ENCODE measurements around the gene C19orf81.
"Not testable (repeated sequence)": the region's sequence is repeated elsewhere in the genome, so short reads cannot be mapped to it uniquely, and the experiment has no call there.

C19orf81 gene

DNA sequence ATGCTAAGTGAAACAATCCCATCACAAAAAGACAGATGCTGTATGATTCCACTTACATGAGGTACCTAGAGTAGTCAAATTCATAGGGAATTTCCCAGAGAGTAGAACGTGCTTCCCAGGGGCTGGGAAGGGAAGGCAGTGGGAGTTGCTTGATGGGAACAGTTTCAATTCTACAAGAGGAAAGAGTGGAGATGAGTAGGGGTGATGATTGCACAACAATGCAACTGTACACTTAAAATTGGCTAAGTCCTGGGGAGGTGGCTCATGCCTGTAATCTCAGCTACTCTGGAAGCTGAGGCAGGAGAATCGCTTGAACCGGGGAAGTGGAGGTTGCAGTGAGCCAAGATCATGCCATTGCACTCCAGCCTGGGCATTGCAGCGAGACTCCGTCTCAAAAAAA is 30.9 kb upstream of the C19orf81 start:
- not testable (repeated sequence) for H3K9me3 ChIP-seq (ENCODE audit: control insufficient read depth, insufficient read depth, low read length); H3K27me3 ChIP-seq (ENCODE audit: control insufficient read depth, insufficient read depth, low read length); H3K4me1 ChIP-seq (ENCODE audit: control insufficient read depth, insufficient read depth, low read length); H3K36me3 ChIP-seq (ENCODE audit: control insufficient read depth, insufficient read depth, low read length); H3K4me3 ChIP-seq (ENCODE audit: low read depth, low read length); H3K9ac ChIP-seq (ENCODE audit: low read depth, low read length)

DNA sequence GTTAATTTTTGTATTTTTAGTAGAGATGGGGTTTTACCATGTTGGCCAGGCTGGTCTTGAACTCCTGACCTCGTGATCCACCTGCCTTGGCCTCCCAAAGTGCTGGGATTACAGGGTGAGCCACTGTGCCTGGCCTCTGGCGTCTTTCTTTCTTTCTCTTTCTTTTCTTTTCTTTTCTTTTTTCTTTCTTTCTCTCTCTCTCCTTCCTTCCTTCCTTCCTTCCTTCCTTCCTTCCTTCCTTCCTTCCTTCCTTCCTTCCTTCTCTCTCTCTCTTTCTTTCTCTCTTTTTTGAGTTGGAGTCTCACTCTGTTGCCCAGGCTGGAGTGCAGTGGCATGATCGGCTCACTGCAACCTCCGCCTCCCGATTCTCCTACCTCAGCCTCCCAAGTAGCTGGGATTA is 30.1 kb upstream of the C19orf81 start:
- not testable (repeated sequence) for H3K36me3 ChIP-seq (ENCODE audit: control insufficient read depth, insufficient read depth, low read length); H3K4me1 ChIP-seq (ENCODE audit: control insufficient read depth, insufficient read depth, low read length); H3K9ac ChIP-seq (ENCODE audit: low read depth, low read length); H3K27me3 ChIP-seq (ENCODE audit: control insufficient read depth, insufficient read depth, low read length); H3K4me3 ChIP-seq (ENCODE audit: low read depth, low read length); H3K9me3 ChIP-seq (ENCODE audit: control insufficient read depth, insufficient read depth, low read length)

DNA sequence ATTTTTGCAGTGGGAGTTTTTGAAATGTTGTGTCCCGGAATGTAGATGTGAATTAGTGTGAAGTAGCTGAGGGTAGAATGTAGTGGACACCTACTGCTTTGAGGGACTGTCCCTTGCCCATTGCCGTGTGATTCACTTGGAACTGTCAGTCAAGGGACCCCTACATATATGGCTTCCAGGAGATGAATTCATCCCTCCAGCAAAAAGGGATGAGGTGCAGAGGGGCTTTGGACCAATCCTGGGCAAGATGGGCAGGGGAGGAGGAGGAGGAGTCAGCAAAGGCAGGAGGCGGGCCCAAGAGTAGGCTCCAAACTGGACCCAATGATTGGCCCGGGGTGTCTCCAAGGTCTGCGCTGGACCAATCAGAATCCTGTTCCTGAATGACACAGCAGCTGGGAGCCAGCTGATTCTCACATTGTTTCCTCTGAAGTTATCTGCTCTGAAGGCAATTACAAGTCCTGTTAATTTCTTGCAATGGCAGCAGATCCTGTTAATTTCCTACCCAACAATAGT is 28.8 kb upstream of the C19orf81 start:
- not testable (repeated sequence) for H3K4me3 ChIP-seq (ENCODE audit: low read depth, low read length); H3K9me3 ChIP-seq (ENCODE audit: control insufficient read depth, insufficient read depth, low read length); H3K9ac ChIP-seq (ENCODE audit: low read depth, low read length); H3K36me3 ChIP-seq (ENCODE audit: control insufficient read depth, insufficient read depth, low read length); H3K27me3 ChIP-seq (ENCODE audit: control insufficient read depth, insufficient read depth, low read length); H3K4me1 ChIP-seq (ENCODE audit: control insufficient read depth, insufficient read depth, low read length)

GRCh38 chr19:50624949-50625600 is 24.2 kb upstream of the C19orf81 start:
- Histone ChIP-seq H3K9me3 (ENCODE audit: control insufficient read depth, insufficient read depth, low read length) (no peaks in the 10 kb centered on the region), H3K36me3 (ENCODE audit: control insufficient read depth, insufficient read depth, low read length) (no peaks in the 10 kb centered on the region), H3K4me1 (ENCODE audit: control insufficient read depth, insufficient read depth, low read length) (no peaks in the 10 kb centered on the region), H3K4me3 (ENCODE audit: low read depth, low read length) (no peak overlapping the region), H3K27me3 (ENCODE audit: control insufficient read depth, insufficient read depth, low read length) (no peaks in the 10 kb centered on the region), H3K9ac (ENCODE audit: low read depth, low read length) (no peak overlapping the region)

DNA sequence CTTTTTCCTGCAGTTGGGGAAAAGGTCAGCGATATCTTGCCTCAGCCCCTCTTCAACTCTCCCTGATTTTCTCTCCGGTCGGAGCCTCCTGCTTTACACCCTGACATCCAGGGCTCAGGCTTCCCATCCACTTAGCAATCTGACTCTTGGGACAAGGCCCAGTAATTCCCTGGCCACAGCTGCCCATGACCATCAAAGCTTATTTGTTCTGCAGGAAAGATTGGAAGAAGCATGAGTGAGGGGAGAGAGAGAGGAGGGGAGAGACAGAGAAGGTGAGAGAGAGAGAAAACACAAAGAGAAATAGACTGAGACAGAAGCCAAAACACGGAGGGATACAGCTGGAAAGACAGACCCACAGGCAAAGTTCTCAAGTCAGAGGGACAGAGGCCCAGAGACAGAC is 23.2 kb upstream of the C19orf81 start:
- Histone ChIP-seq H3K4me3 (ENCODE audit: low read depth, low read length) (no peak overlapping the region), H3K9ac (ENCODE audit: low read depth, low read length) (no peak overlapping the region), H3K36me3 (ENCODE audit: control insufficient read depth, insufficient read depth, low read length) (no peaks in the 10 kb centered on the region), H3K9me3 (ENCODE audit: control insufficient read depth, insufficient read depth, low read length) (no peaks in the 10 kb centered on the region), H3K4me1 (ENCODE audit: control insufficient read depth, insufficient read depth, low read length) (no peaks in the 10 kb centered on the region), H3K27me3 (ENCODE audit: control insufficient read depth, insufficient read depth, low read length) (no peaks in the 10 kb centered on the region)

DNA sequence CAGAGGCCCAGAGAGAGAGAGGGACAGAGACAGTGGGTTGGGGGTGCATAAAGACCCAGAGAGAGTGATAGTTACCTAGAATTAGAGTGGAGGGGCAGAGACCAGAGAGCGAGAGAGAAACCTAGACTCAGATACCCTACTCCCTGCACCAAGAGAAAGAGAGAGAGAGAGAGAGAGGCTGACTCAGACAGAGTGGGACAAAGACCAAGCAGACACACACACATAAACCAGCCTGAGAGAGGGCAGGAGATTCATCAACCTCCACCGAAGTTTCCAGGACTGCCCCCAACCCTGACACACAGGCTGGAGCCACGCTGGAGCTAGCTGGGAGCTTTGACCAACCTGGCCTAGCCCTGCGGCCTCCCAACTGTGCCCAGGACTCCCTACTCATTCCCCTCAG is 22.4 kb upstream of the C19orf81 start:
- no peaks in the 10 kb centered on the region for H3K4me1 ChIP-seq (ENCODE audit: control insufficient read depth, insufficient read depth, low read length)
- H3K27me3 ChIP-seq (ENCODE audit: control insufficient read depth, insufficient read depth, low read length): no peaks in the 10 kb centered on the region
- no peaks in the 10 kb centered on the region for H3K9me3 ChIP-seq (ENCODE audit: control insufficient read depth, insufficient read depth, low read length)
- no peaks in the 10 kb centered on the region for H3K36me3 ChIP-seq (ENCODE audit: control insufficient read depth, insufficient read depth, low read length)
- H3K9ac ChIP-seq (ENCODE audit: low read depth, low read length): no peak overlapping the region
- H3K4me3 ChIP-seq (ENCODE audit: low read depth, low read length): no peak overlapping the region

- Histone ChIP-seq H3K4me1 (ENCODE audit: control insufficient read depth, insufficient read depth, low read length) (no peaks in the 10 kb centered on the region), H3K9me3 (ENCODE audit: control insufficient read depth, insufficient read depth, low read length) (no peaks in the 10 kb centered on the region), H3K4me3 (ENCODE audit: low read depth, low read length) (no peak overlapping the region), H3K36me3 (ENCODE audit: control insufficient read depth, insufficient read depth, low read length) (no peaks in the 10 kb centered on the region), H3K9ac (ENCODE audit: low read depth, low read length) (no peak overlapping the region), H3K27me3 (ENCODE audit: control insufficient read depth, insufficient read depth, low read length) (no peaks in the 10 kb centered on the region)
Measured at GRCh38 chr19:50628146-50628545, 21.1 kb upstream of the C19orf81 start.

GRCh38 chr19:50628551-50628950 is 20.7 kb upstream of the C19orf81 start:
- Histone ChIP-seq H3K27me3 (ENCODE audit: control insufficient read depth, insufficient read depth, low read length) (no peaks in the 10 kb centered on the region), H3K9me3 (ENCODE audit: control insufficient read depth, insufficient read depth, low read length) (peaks cover 3% of the 10 kb centered on the region), H3K36me3 (ENCODE audit: control insufficient read depth, insufficient read depth, low read length) (no peaks in the 10 kb centered on the region)

GRCh38 chr19:50629194-50629593 is 20.1 kb upstream of the C19orf81 start:
- no peak overlapping the region for H3K4me3 ChIP-seq (ENCODE audit: low read depth, low read length)
- H3K27me3 ChIP-seq (ENCODE audit: control insufficient read depth, insufficient read depth, low read length): no peaks in the 10 kb centered on the region
- H3K9ac ChIP-seq (ENCODE audit: low read depth, low read length): no peak overlapping the region
- H3K36me3 ChIP-seq (ENCODE audit: control insufficient read depth, insufficient read depth, low read length): no peaks in the 10 kb centered on the region
- no peaks in the 10 kb centered on the region for H3K4me1 ChIP-seq (ENCODE audit: control insufficient read depth, insufficient read depth, low read length)
- peaks cover 7% of the 10 kb centered on the region for H3K9me3 ChIP-seq (ENCODE audit: control insufficient read depth, insufficient read depth, low read length)

More at GRCh38 chr19:50628551-50628950, 20.7 kb upstream of the C19orf81 start:
- Histone ChIP-seq H3K4me3 (ENCODE audit: low read depth, low read length) (no peak overlapping the region), H3K9ac (ENCODE audit: low read depth, low read length) (no peak overlapping the region), H3K4me1 (ENCODE audit: control insufficient read depth, insufficient read depth, low read length) (no peaks in the 10 kb centered on the region)

DNA sequence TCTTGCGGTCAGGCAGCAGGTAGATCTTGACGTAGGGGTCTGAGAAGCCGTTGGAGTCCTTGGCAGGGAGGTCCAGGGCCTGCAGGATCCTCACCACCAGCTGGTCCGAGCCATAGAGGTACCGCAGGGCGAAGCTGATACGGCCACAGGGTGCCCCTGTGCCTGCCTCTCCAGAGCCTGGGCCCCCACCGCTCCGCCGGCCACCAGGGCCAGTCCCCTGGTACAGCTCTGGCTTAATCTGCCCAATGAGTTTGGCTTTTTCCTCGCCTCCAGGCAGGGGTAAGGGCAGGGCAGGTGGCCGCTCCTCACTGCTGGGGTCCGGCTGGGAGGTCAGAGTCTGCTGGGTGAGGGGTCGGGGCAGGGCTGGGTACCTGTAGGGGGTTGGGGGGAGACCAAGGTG is 19.4 kb upstream of the C19orf81 start:
- Histone ChIP-seq H3K9me3 (ENCODE audit: control insufficient read depth, insufficient read depth, low read length) (peaks cover 9% of the 10 kb centered on the region), H3K36me3 (ENCODE audit: control insufficient read depth, insufficient read depth, low read length) (no peaks in the 10 kb centered on the region), H3K9ac (ENCODE audit: low read depth, low read length) (no peak overlapping the region), H3K4me3 (ENCODE audit: low read depth, low read length) (no peak overlapping the region), H3K4me1 (ENCODE audit: control insufficient read depth, insufficient read depth, low read length) (no peaks in the 10 kb centered on the region), H3K27me3 (ENCODE audit: control insufficient read depth, insufficient read depth, low read length) (no peaks in the 10 kb centered on the region)

DNA sequence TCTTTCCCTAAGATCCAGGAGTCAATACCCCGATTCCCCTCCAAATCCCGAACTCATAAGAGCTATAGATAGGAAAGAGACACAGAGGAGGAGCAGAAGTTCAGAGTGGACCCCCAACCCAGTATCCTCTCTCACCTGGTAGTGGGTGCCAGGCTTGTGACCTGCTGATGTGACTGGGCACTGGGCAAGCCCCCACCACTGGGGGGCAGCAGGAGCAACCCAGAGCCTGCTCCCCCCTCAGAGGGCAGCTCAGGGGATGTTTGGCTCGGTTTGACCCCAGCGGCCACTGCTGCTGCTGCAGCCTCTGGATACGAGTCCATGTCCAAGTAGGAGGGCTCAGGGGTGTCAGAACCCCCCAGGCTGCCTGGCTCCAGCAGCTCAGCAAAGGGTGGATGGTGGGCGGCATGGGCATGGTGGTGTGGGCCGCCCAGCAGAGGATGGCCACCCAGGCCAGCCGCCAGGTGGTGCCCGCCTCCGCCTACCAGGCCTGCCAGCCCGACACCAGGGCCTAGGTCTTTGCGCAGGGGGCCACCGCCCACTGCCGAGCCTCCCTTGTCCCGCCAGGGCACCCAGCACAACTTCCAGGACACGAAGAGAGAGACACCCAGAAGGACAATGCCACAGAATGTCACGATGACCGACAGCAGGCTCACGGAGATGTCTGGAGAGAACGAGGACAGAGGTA is 17.0 kb upstream of the C19orf81 start:
- Histone ChIP-seq H3K27me3 (ENCODE audit: control insufficient read depth, insufficient read depth, low read length) (peaks cover 13% of the 10 kb centered on the region), H3K36me3 (ENCODE audit: control insufficient read depth, insufficient read depth, low read length) (no peaks in the 10 kb centered on the region), H3K9ac (ENCODE audit: low read depth, low read length) (no peak overlapping the region), H3K4me3 (ENCODE audit: low read depth, low read length) (no peak overlapping the region), H3K4me1 (ENCODE audit: control insufficient read depth, insufficient read depth, low read length) (no peaks in the 10 kb centered on the region), H3K9me3 (ENCODE audit: control insufficient read depth, insufficient read depth, low read length) (peaks cover 9% of the 10 kb centered on the region)

DNA sequence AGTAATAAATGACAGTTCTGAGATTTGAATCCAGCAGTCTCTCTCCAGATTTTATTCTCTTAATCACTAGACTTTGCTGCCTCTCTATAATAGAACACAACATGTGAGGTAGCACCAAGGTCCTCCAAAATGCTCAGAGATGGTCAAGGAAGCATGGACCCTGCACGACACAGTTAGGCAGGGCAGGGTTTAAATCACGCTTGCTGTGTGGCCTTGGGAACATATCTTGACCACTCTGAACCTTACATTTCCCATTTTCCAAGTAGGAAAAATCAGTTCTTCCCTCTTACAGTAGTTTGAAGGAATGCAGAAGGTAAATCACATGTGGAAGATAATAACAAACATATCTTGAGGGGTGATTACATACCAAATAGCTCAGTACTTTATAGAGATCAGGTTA is 15.9 kb upstream of the C19orf81 start:
- no peak overlapping the region for H3K4me3 ChIP-seq (ENCODE audit: low read depth, low read length)
- peaks cover 23% of the 10 kb centered on the region for H3K27me3 ChIP-seq (ENCODE audit: control insufficient read depth, insufficient read depth, low read length)
- no peak overlapping the region for H3K9ac ChIP-seq (ENCODE audit: low read depth, low read length)
- no peaks in the 10 kb centered on the region for H3K36me3 ChIP-seq (ENCODE audit: control insufficient read depth, insufficient read depth, low read length)
- no peaks in the 10 kb centered on the region for H3K4me1 ChIP-seq (ENCODE audit: control insufficient read depth, insufficient read depth, low read length)
- peaks cover 9% of the 10 kb centered on the region for H3K9me3 ChIP-seq (ENCODE audit: control insufficient read depth, insufficient read depth, low read length)

All from iPS-15b (cell line).